ENCODE results near the gene TPRN.

Gene TPRN

GRCh38 chr9:137224830-137225694 lies 24.5 kb upstream of the TPRN start, which contains the start of gene CYSRT1:
CYSRT1 (plus strand) TSS chr9:137225174; CDS start chr9:137225622, 448 bp downstream.
- no peak for DNase-seq (ENCODE audit: low spot score)

- DNase-seq (ENCODE audit: low spot score): peak; percentile 97
These were observed 22.8 kb upstream of the TPRN start for GRCh38 chr9:137223078-137223970.

GRCh38 chr9:137222190-137223077 lies 21.9 kb upstream of the TPRN start, which contains the start of gene RNF208:
RNF208 (minus strand) TSS chr9:137222240; CDS start chr9:137221212, 1,028 bp downstream.
- no peak for DNase-seq (ENCODE audit: low spot score)

GRCh38 chr9:137221506-137222111 lies 21.1 kb upstream of the TPRN start:
- no peak for DNase-seq (ENCODE audit: low spot score)

- DNase-seq (ENCODE audit: low spot score): no peak
These were observed 20.6 kb upstream of the TPRN start for GRCh38 chr9:137221095-137221505.

GRCh38 chr9:137220317-137221094 lies 20.0 kb upstream of the TPRN start:
- DNase-seq (ENCODE audit: low spot score): no peak

- no peak for DNase-seq (ENCODE audit: low spot score)
These were observed 19.3 kb upstream of the TPRN start for GRCh38 chr9:137219757-137220316.

GRCh38 chr9:137218754-137219271 lies 18.3 kb upstream of the TPRN start:
- no peak for DNase-seq (ENCODE audit: low spot score)

- DNase-seq (ENCODE audit: low spot score): no peak
These were observed 17.7 kb upstream of the TPRN start for GRCh38 chr9:137218212-137218753.

GRCh38 chr9:137217276-137218211 lies 17.0 kb upstream of the TPRN start:
- DNase-seq (ENCODE audit: low spot score): peak; percentile 76

- DNase-seq (ENCODE audit: low spot score): no peak
These were observed 15.8 kb upstream of the TPRN start for GRCh38 chr9:137216188-137216965.

GRCh38 chr9:137215196-137215986 lies 14.8 kb upstream of the TPRN start:
- no peak for DNase-seq (ENCODE audit: low spot score)

GRCh38 chr9:137214620-137215019 lies 14.1 kb upstream of the TPRN start:
- DNase-seq (ENCODE audit: low spot score): no peak

- DNase-seq (ENCODE audit: low spot score): no peak
These were observed 12.9 kb upstream of the TPRN start for GRCh38 chr9:137213160-137214060.

- no peak for DNase-seq (ENCODE audit: low spot score)
These were observed 12.0 kb upstream of the TPRN start for GRCh38 chr9:137212520-137212919.

- no peak for DNase-seq (ENCODE audit: low spot score)
These were observed 11.0 kb upstream of the TPRN start for GRCh38 chr9:137211532-137211931.

Data from SW480 (cell line).